Body of pancreas (tissue), 4 donors: ENCODE measurements around the gene ULK1.

ENCODE experiments used
- POLR2A ChIP-seq, 3 donors: fragments of 450-650 bp; IDR thresholded peaks; one replicate each; pipeline ENCODE4 v1.6.1; 2016; ENCODE audit warnings: antibody characterized with exemption in 3 of 3, mild to moderate bottlenecking in 2 of 3
- TF ChIP-seq, protein P1 (sequence below), 7 experiments: fragments of 450-650 bp in 4 of 7; fragments of 200-600 bp in 3 of 7; sonication (generic) in 3 of 7; IDR thresholded peaks; one replicate each; pipeline ENCODE4 v1.5.1; 2016 to 2019; ENCODE audit warnings: antibody characterized with exemption in 7 of 7

DNA sequence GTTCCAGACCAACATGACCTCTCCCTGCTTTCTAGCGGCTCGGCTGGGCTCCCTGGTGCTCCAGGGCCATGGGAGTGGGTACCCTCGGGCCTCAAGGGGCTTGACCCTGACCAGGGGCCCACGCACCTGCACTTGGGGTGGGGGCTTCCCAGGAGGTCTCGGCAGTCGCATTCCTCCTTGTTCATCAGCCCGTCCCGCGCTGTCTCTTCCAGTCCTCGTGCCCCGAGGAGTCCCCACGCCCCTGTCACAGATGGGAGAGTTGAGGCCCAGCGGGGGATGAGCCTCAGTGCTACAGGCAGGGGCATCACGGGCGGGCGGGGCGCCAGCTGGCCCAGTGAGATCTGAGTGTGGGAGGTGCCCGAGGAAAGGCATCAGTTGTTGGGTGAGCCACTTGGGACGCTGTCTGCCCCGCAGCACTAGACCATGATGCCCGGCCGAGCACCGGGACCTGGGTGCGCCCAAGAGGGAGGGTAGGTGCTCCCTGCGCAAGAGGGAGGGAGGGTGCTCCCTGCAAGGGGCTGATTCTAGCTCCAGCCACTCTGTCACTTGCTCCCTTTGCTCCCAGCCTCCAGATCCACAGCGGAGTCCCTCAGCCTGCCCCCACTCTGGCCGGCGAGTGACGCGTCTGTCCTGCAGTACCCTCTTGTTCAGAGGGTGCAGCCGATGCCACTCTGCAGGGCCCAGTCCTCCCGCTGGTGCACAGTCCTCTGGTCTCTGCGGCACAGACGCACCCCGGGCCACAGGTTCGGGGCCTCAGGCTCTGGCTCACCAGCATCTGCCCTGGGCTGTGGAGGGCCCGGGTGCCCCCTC, 42.5 kb upstream of the ULK1 start:
- no peak for TF ChIP-seq POLR2A (IDR thresholded peaks at IDR 0.05)
- TF ChIP-seq, protein P1, sequence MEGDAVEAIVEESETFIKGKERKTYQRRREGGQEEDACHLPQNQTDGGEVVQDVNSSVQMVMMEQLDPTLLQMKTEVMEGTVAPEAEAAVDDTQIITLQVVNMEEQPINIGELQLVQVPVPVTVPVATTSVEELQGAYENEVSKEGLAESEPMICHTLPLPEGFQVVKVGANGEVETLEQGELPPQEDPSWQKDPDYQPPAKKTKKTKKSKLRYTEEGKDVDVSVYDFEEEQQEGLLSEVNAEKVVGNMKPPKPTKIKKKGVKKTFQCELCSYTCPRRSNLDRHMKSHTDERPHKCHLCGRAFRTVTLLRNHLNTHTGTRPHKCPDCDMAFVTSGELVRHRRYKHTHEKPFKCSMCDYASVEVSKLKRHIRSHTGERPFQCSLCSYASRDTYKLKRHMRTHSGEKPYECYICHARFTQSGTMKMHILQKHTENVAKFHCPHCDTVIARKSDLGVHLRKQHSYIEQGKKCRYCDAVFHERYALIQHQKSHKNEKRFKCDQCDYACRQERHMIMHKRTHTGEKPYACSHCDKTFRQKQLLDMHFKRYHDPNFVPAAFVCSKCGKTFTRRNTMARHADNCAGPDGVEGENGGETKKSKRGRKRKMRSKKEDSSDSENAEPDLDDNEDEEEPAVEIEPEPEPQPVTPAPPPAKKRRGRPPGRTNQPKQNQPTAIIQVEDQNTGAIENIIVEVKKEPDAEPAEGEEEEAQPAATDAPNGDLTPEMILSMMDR (IDR thresholded peaks at IDR 0.05) = no peak
